Loucy (cell line): ENCODE measurements around the gene UNC13D.

Experiments
- H2AFZ ChIP-seq: fragments of 200-600 bp; sonication (generic); 2 replicates; pipeline ENCODE4 v1.6.0; 2016; ENCODE audit warnings: antibody characterized with exemption, mild to moderate bottlenecking, low read length, moderate library complexity
- H3F3A ChIP-seq: fragments of 200-600 bp; 2 replicates; pipeline ENCODE4 v1.6.0; 2016; ENCODE audit warnings: antibody characterized with exemption, low read depth, mild to moderate bottlenecking
- H3K27me3 ChIP-seq: fragments of 200-600 bp; sonication (generic); 2 replicates; pipeline ENCODE4 v1.6.1; 2014; ENCODE audit warnings: low read length, mild to moderate bottlenecking; ENCODE audit not compliant: insufficient read depth, poor library complexity, severe bottlenecking
- H3K36me3 ChIP-seq: fragments of 200-600 bp; sonication (generic); 2 replicates; pipeline ENCODE4 v1.6.1; 2016; ENCODE audit warnings: low read length; ENCODE audit not compliant: insufficient read depth
- H3K4me1 ChIP-seq: fragments of 200-600 bp; sonication (generic); 2 replicates; pipeline ENCODE4 v1.5.1; 2014; ENCODE audit warnings: low read length, mild to moderate bottlenecking; ENCODE audit not compliant: insufficient read depth, poor library complexity, severe bottlenecking
- H3K4me2 ChIP-seq: fragments of 200-600 bp; sonication (generic); 2 replicates; pipeline ENCODE4 v1.6.0; 2014; ENCODE audit warnings: antibody characterized with exemption, low read length, low read depth, mild to moderate bottlenecking; ENCODE audit not compliant: poor library complexity, severe bottlenecking
- H3K4me3 ChIP-seq: fragments of 200-600 bp; sonication (generic); 2 replicates; pipeline ENCODE4 v1.5.1; 2014; ENCODE audit warnings: low read length, mild to moderate bottlenecking, mixed read lengths; ENCODE audit not compliant: poor library complexity, severe bottlenecking
- H3K79me2 ChIP-seq: fragments of 200-600 bp; sonication (generic); 2 replicates; pipeline ENCODE4 v1.6.1; 2014; ENCODE audit warnings: low read length; ENCODE audit not compliant: insufficient read depth
- H3K9ac ChIP-seq: fragments of 200-600 bp; sonication (generic); 2 replicates; pipeline ENCODE4 v1.6.0; 2014; ENCODE audit warnings: mild to moderate bottlenecking, low read depth, low read length, moderate library complexity; ENCODE audit not compliant: poor library complexity, severe bottlenecking
- H3K9me2 ChIP-seq: fragments of 200-600 bp; sonication (generic); replicated peaks from 2 replicates; pipeline ENCODE4 v1.6.1; 2016; ENCODE audit warnings: low read depth, low read length, mixed read lengths
- H3K9me3 ChIP-seq: fragments of 200-600 bp; sonication (generic); 2 replicates; pipeline ENCODE4 v1.6.1; 2014; ENCODE audit warnings: mild to moderate bottlenecking, antibody characterized with exemption, low read length, low read depth; ENCODE audit not compliant: insufficient read depth
- H4K20me1 ChIP-seq: fragments of 200-600 bp; sonication (generic); 2 replicates; pipeline ENCODE4 v1.6.0; 2014; ENCODE audit warnings: antibody characterized with exemption, low read length, mild to moderate bottlenecking; ENCODE audit not compliant: insufficient read depth, poor library complexity, severe bottlenecking
- EZH2phosphoT487 ChIP-seq: fragments of 200-600 bp; IDR thresholded peaks from 2 replicates; pipeline ENCODE4 v1.6.1; 2018; ENCODE audit warnings: antibody characterized with exemption, mild to moderate bottlenecking, moderate library complexity, borderline replicate concordance
- TF ChIP-seq, protein P1 (sequence below): fragments of 200-600 bp; sonication (generic); conservative IDR thresholded peaks from 2 replicates; pipeline ENCODE4 v1.5.1; 2014; ENCODE audit warnings: mild to moderate bottlenecking, antibody characterized with exemption, low read length

UNC13D gene

GRCh38 chr17:75848523-75849278 is 4.5 kb upstream of the UNC13D start:
- Histone ChIP-seq H3K9ac (peak overlapping the region; percentile 45), H3K27me3 (no peaks in the 10 kb centered on the region), H2AFZ (no peak overlapping the region), H3K36me3 (peaks cover 4% of the 10 kb centered on the region; the same call in 1 of the 2 replicates), H3K9me3 (no peaks in the 10 kb centered on the region), H3F3A (no peaks in the 10 kb centered on the region), H3K79me2 (peaks cover 18% of the 10 kb centered on the region; the same call in 1 of the 2 replicates), H3K4me3 (no peak overlapping the region), H3K4me1 (peaks cover 25% of the 10 kb centered on the region), H3K4me2 (no peak overlapping the region), H4K20me1 (no peaks in the 10 kb centered on the region), H3K9me2 (no peaks in the 10 kb centered on the region)
- TF ChIP-seq EZH2phosphoT487: no peak
- TF ChIP-seq, protein P1, sequence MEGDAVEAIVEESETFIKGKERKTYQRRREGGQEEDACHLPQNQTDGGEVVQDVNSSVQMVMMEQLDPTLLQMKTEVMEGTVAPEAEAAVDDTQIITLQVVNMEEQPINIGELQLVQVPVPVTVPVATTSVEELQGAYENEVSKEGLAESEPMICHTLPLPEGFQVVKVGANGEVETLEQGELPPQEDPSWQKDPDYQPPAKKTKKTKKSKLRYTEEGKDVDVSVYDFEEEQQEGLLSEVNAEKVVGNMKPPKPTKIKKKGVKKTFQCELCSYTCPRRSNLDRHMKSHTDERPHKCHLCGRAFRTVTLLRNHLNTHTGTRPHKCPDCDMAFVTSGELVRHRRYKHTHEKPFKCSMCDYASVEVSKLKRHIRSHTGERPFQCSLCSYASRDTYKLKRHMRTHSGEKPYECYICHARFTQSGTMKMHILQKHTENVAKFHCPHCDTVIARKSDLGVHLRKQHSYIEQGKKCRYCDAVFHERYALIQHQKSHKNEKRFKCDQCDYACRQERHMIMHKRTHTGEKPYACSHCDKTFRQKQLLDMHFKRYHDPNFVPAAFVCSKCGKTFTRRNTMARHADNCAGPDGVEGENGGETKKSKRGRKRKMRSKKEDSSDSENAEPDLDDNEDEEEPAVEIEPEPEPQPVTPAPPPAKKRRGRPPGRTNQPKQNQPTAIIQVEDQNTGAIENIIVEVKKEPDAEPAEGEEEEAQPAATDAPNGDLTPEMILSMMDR: peak; percentile 90

GRCh38 chr17:75847614-75848522 is 3.7 kb upstream of the UNC13D start:
- Histone ChIP-seq H3K9me3 (no peaks in the 10 kb centered on the region), H3K9me2 (no peaks in the 10 kb centered on the region), H3F3A (no peaks in the 10 kb centered on the region), H3K27me3 (no peaks in the 10 kb centered on the region), H2AFZ (no peak overlapping the region), H3K4me3 (no peak overlapping the region), H3K4me2 (no peak overlapping the region), H3K4me1 (peaks cover 23% of the 10 kb centered on the region), H3K9ac (no peak overlapping the region), H3K79me2 (peaks cover 20% of the 10 kb centered on the region), H3K36me3 (peaks cover 4% of the 10 kb centered on the region; the same call in 1 of the 2 replicates), H4K20me1 (peaks cover 6% of the 10 kb centered on the region)
- no peak for TF ChIP-seq EZH2phosphoT487
- TF ChIP-seq, protein P1: no peak

GRCh38 chr17:75846692-75847613 is 2.7 kb upstream of the UNC13D start:
- Histone ChIP-seq H3K4me1 (peaks cover 33% of the 10 kb centered on the region), H3K9ac (peak overlapping the region; percentile 98), H2AFZ (no peak overlapping the region), H4K20me1 (peaks cover 14% of the 10 kb centered on the region), H3K9me2 (no peaks in the 10 kb centered on the region), H3F3A (no peaks in the 10 kb centered on the region), H3K4me3 (no peak overlapping the region), H3K9me3 (no peaks in the 10 kb centered on the region), H3K79me2 (peaks cover 29% of the 10 kb centered on the region), H3K27me3 (no peaks in the 10 kb centered on the region), H3K4me2 (no peak overlapping the region), H3K36me3 (peaks cover 4% of the 10 kb centered on the region; the same call in 1 of the 2 replicates)
- TF ChIP-seq, protein P1: no peak
- TF ChIP-seq EZH2phosphoT487: no peak
